ENCODE results near the gene ZNF185.

Gene ZNF185

DNA sequence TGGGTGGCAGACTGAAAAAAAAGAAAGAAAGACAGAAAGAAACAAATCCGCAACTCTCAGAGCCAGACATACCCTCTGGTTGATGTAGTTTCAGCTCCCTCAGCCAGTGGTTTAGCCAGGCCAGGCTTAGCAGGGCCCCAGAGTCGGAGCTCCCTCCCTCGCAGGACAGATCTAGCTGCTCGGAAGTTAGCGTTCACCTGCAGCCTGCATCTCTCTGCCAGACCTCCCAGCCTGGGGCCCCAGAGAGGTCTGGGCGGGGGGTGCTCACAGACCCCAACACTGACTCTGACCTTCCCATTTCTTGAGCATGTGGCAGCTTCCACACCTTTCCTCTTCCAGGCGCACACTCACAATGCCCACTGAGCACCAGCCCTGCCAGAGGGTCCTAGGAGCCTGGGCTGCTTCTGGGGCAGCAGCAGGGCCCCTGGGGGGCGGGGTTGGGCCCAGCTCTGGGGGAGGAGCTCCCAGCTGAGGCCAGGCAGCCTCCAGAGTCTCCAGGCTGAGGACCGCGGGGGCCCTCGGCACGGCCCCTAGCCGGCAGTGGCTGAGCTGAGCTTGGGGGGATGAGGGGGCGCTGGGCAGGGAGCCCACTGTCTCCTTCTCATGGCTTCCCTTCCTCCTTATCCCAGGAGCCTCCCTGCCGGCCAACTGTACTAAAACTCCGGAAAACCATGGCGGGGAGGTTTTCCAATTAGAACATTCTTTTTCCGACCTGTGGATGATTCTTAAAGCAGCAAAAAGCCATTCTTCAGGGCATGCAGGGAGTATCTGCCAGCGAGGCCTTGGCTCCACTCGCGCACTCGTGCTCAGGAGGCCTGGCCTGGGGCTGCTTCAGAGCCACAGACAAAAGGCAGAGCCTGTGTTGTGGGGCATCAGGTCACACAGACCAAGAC, 4.6 kb upstream of the ZNF185 start:
- Histone ChIP-seq H3K27me3 (no peaks in the 10 kb centered on the region), H3K9me3 (no peaks in the 10 kb centered on the region)

GRCh38 chrX:152893980-152894610, 3.8 kb upstream of the ZNF185 start:
- no peaks in the 10 kb centered on the region for H3K27me3 ChIP-seq
- no peak for DNase-seq
- no peaks in the 10 kb centered on the region for H3K9me3 ChIP-seq
- TF ChIP-seq, protein P1, sequence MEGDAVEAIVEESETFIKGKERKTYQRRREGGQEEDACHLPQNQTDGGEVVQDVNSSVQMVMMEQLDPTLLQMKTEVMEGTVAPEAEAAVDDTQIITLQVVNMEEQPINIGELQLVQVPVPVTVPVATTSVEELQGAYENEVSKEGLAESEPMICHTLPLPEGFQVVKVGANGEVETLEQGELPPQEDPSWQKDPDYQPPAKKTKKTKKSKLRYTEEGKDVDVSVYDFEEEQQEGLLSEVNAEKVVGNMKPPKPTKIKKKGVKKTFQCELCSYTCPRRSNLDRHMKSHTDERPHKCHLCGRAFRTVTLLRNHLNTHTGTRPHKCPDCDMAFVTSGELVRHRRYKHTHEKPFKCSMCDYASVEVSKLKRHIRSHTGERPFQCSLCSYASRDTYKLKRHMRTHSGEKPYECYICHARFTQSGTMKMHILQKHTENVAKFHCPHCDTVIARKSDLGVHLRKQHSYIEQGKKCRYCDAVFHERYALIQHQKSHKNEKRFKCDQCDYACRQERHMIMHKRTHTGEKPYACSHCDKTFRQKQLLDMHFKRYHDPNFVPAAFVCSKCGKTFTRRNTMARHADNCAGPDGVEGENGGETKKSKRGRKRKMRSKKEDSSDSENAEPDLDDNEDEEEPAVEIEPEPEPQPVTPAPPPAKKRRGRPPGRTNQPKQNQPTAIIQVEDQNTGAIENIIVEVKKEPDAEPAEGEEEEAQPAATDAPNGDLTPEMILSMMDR (IDR thresholded peaks at IDR 0.05; ENCODE audit: low read depth, low read length), result no peak
- no peak overlapping the region for H3K4me3 ChIP-seq (ENCODE audit: low read depth, low read length)
- no peaks in the 10 kb centered on the region for H3K36me3 ChIP-seq
- H3K4me1 ChIP-seq, result no peaks in the 10 kb centered on the region

More for the DNA sequence above, 4.6 kb upstream of the ZNF185 start:
- Histone ChIP-seq H3K4me1 (no peaks in the 10 kb centered on the region), H3K36me3 (no peaks in the 10 kb centered on the region), H3K4me3 (ENCODE audit: low read depth, low read length) (no peak overlapping the region)
- DNase-seq, result no peak
- TF ChIP-seq, protein P1 (IDR thresholded peaks at IDR 0.05; ENCODE audit: low read depth, low read length), result no peak

DNA sequence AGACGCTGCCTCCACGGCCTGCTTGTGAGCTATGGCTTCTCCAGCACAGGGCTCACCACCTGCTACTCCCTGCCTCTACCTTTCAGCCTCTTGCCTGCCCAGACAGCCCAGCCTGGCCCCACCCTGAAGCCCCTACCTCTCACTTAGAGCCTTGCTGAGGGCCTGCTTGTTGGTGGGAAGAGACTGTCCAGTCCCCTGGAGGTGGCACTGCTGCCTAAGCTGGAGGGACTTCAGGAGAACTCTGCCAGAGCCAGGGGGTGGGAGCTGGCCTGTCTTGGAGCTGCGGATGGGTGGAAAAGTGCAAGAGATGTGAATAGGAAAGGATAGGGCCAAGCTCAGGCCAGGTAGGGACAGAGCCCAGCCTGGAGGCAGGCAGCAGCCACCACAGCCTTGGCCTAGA, 2.7 kb upstream of the ZNF185 start:
- Histone ChIP-seq H3K4me1 (no peaks in the 10 kb centered on the region), H3K36me3 (no peaks in the 10 kb centered on the region), H3K4me3 (ENCODE audit: low read depth, low read length) (no peak overlapping the region), H3K27me3 (no peaks in the 10 kb centered on the region), H3K9me3 (no peaks in the 10 kb centered on the region)
- TF ChIP-seq, protein P1 (IDR thresholded peaks at IDR 0.05; ENCODE audit: low read depth, low read length), result no peak
- DNase-seq, result no peak

- Histone ChIP-seq H3K27me3 (no peaks in the 10 kb centered on the region), H3K9me3 (no peaks in the 10 kb centered on the region), H3K4me3 (ENCODE audit: low read depth, low read length) (no peak overlapping the region), H3K36me3 (no peaks in the 10 kb centered on the region), H3K4me1 (no peaks in the 10 kb centered on the region)
- TF ChIP-seq, protein P1 (IDR thresholded peaks at IDR 0.05; ENCODE audit: low read depth, low read length), result no peak
- DNase-seq, result no peak
Measured at GRCh38 chrX:152895724-152896420, 2.0 kb upstream of the ZNF185 start.

DNA sequence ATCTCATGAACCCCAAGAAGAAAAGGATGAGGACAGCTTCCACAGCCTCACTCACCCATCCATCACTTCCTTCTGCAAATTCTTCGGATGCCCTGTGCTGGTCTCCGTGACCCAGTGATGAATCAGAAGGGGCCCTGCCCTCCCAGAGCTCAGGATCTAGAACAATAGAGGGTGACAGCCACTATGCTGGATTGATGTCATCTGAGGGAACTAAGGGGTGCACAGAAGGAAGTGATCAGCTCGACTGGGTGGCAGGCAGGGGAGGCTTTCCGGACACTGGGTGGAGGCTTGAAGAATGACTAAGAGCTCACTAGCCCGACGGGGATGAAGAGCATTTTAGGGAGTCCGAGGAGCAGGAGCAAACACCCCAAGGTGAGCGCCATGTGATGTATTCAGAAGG, 1.4 kb upstream of the ZNF185 start:
- Histone ChIP-seq H3K9me3 (no peaks in the 10 kb centered on the region), H3K4me3 (ENCODE audit: low read depth, low read length) (no peak overlapping the region), H3K27me3 (no peaks in the 10 kb centered on the region), H3K4me1 (no peaks in the 10 kb centered on the region), H3K36me3 (no peaks in the 10 kb centered on the region)
- TF ChIP-seq, protein P1 (IDR thresholded peaks at IDR 0.05; ENCODE audit: low read depth, low read length), result no peak
- DNase-seq, result no peak
